Aorta (tissue), 5 donors: ENCODE results near the gene HMCN1. TPM values are rescaled to one million over a fixed set of nuclear protein-coding genes. Genes with fewer than 3 reads are reported as not detected.

Experiments
- ATAC-seq: fragments of 200-7000 bp; cut with Tn5 transposase; one replicate; pipeline ENCODE4 v1.9.1; 2022; ENCODE audit warnings: moderate library complexity; ENCODE audit not compliant: low FRiP score
- DNase-seq, 2 donors: peaks; one replicate each; pipeline ENCODE4 v3.0.0-alpha.2; 2020
- H3K27ac ChIP-seq, 2 donors: one replicate each; pipeline ENCODE4 v1.5.1; 2013; ENCODE audit warnings: low read length in 2 of 2, mild to moderate bottlenecking in 2 of 2, moderate library complexity in 2 of 2, control low read depth in 1 of 2, inconsistent platforms in 1 of 2, low read depth in 1 of 2
- H3K27me3 ChIP-seq, 2 donors: one replicate each; pipeline ENCODE4 v1.6.1; 2013; ENCODE audit warnings: control low read depth in 1 of 2, low read length in 1 of 2, mild to moderate bottlenecking in 1 of 2, moderate library complexity in 1 of 2; ENCODE audit not compliant: insufficient read depth in 2 of 2, control insufficient read depth in 1 of 2
- H3K36me3 ChIP-seq, 2 donors: one replicate each; pipeline ENCODE4 v1.6.1; 2013; ENCODE audit warnings: control low read depth in 1 of 2, low read length in 1 of 2, mild to moderate bottlenecking in 1 of 2; ENCODE audit not compliant: insufficient read depth in 2 of 2, control insufficient read depth in 1 of 2
- H3K4me1 ChIP-seq, 2 donors: one replicate each; pipeline ENCODE4 v1.6.1; 2013; ENCODE audit warnings: low read length in 2 of 2, control low read depth in 1 of 2, mild to moderate bottlenecking in 1 of 2, moderate library complexity in 1 of 2; ENCODE audit not compliant: insufficient read depth in 2 of 2, control insufficient read depth in 1 of 2
- H3K4me3 ChIP-seq, 2 donors: one replicate each; pipeline ENCODE4 v1.5.1; 2013; ENCODE audit warnings: low read length in 2 of 2, control low read depth in 1 of 2, mild to moderate bottlenecking in 1 of 2
- H3K9me3 ChIP-seq: one replicate; pipeline ENCODE4 v1.6.1; 2013; ENCODE audit warnings: mild to moderate bottlenecking, low read length; ENCODE audit not compliant: control insufficient read depth
- WGBS, 2 donors: extraction: QIAGEN DNeasy Blood & Tissue Kit; methylation state at CpG; one replicate each; pipeline ENCODE4 v1.1.7; 2013; 5-methylcytosine and 5-hydroxymethylcytosine counted together
- intact Hi-C, 2 donors: fragments of 100-400 bp; cut with DNase I; formaldehyde crosslinking; loops; one replicate each; pipeline versions ENCODE4 v1.14.2 to v1.15.0; 2022
- polyA plus RNA-seq, 2 donors: library from polyadenylated mRNA; stranded (reverse); fragments of 200-250 nt; gene quantifications; one replicate each; pipeline ENCODE4 v1.2.3, GENCODE V29; 2013
- total RNA-seq, 2 donors: library from RNA; stranded (reverse); fragmentation: NEBNext Ultra II Directional; extraction: Animal tissue kit (Norgen Biotek cat#: 25700); gene quantifications; one replicate each; pipeline ENCODE4 v1.2.1, GENCODE V29; 2021
- donor health status: healthy with polysubstance abuse.
- donor health status: Bipolar disorder and iron deficiency.
- donor health status: DM: no; HTN: no; CAD: no.
- donor health status: DM: no; HTN: no; CAD: no.
- donor health status: DM: yes; HTN: yes; CAD: no.

Gene HMCN1
- total and polyA plus RNA-seq, 4 donors = 11.3 to 93.6 (median 50.0) TPM

- Histone ChIP-seq H3K36me3 (no peaks in the 10 kb centered on the region), H3K4me1 (peaks cover 5 to 17% of the 10 kb centered on the region in 2 donors), H3K27me3 (no peaks in the 10 kb centered on the region), H3K4me3 (no peak overlapping the region), H3K9me3 (no peaks in the 10 kb centered on the region), H3K27ac (no peak overlapping the region)
- DNase-seq (no peak), ATAC-seq (no peak)
- intact Hi-C loops = no loop called here
- WGBS, 2 donors = 69 to 82% methylated on average over 3 of the region's 3 CpGs
These were observed 109.2 kb downstream of the HMCN1 start for GRCh38 chr1:185843297-185843869.

DNA sequence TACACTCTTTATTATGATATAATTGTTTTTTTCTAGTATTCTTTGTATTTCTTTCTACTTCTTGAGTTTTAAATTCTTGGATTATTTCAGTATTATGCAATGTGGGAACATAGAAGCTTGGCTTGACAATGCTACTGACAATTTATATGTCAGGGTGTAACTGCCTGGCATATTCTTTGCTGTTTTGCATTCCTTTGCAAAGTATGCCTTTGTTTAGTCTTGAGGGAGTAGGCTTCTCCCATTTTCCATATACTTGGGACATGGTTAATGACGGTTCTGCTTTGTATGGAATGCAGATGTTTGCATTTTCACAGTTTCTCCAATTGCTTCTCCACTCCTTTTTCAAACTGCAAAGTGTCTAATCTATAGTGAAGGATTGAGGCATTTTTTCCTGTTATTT lies 109.8 kb downstream of the HMCN1 start:
- H3K4me3 ChIP-seq = no peak overlapping the region
- H3K27me3 ChIP-seq = no peaks in the 10 kb centered on the region
- no peaks in the 10 kb centered on the region for H3K9me3 ChIP-seq
- no peaks in the 10 kb centered on the region for H3K36me3 ChIP-seq
- H3K27ac ChIP-seq = no peak overlapping the region
- WGBS, 2 donors = 29 to 31% methylated on average over 1 of the region's 1 CpG
- intact Hi-C loops = no loop called here
- no peak for ATAC-seq
- peaks cover 5 to 17% of the 10 kb centered on the region in 2 donors for H3K4me1 ChIP-seq
- no peak for DNase-seq

GRCh38 chr1:185846672-185847444 lies 112.7 kb downstream of the HMCN1 start:
- no peaks in the 10 kb centered on the region for H3K36me3 ChIP-seq
- no peaks in the 10 kb centered on the region for H3K27me3 ChIP-seq
- WGBS, 2 donors = 28 to 33% methylated on average over 4 of the region's 4 CpGs
- intact Hi-C loops = no loop called here
- DNase-seq (no peak), ATAC-seq (no peak)
- no peak overlapping the region for H3K4me3 ChIP-seq
- peaks cover 5 to 15% of the 10 kb centered on the region in 2 donors for H3K4me1 ChIP-seq
- H3K27ac ChIP-seq = no peak overlapping the region
- H3K9me3 ChIP-seq = no peaks in the 10 kb centered on the region

GRCh38 chr1:185849014-185849413 lies 114.8 kb downstream of the HMCN1 start:
- 93 to 94% methylated on average over 1 of the region's 1 CpG for WGBS, 2 donors
- intact Hi-C loops = no loop called here
- no peaks in the 10 kb centered on the region for H3K9me3 ChIP-seq
- H3K36me3 ChIP-seq = no peaks in the 10 kb centered on the region
- H3K4me3 ChIP-seq = no peak overlapping the region
- peaks cover 0 to 8% of the 10 kb centered on the region in 2 donors for H3K4me1 ChIP-seq
- DNase-seq (no peak), ATAC-seq (no peak)
- no peaks in the 10 kb centered on the region for H3K27me3 ChIP-seq
- no peak overlapping the region for H3K27ac ChIP-seq

DNA sequence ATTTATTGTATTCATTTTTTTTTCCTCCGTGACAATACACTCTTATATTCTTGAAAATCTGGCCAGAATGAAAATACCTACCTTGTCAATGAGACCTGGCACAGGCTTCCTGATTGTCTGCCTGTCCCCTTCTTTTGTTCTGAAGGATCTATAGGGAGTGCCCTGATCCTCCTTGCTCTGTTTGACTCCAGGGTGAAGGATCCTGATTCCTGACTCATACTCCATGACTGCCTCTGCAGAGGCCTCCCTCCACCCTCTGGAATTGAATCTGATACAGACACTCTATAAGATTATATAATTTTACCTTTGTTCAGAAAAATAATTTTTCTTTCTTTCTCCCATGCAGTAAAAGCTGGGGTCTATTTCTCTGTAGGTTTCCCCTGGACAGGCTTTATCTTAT lies 116.2 kb downstream of the HMCN1 start:
- H3K36me3 ChIP-seq = no peaks in the 10 kb centered on the region
- H3K4me3 ChIP-seq = no peak overlapping the region
- peak overlapping the region in 1 of 2 donors; percentile 80 for H3K27ac ChIP-seq
- H3K27me3 ChIP-seq = no peaks in the 10 kb centered on the region
- no peak for DNase-seq
- ATAC-seq = no peak
- intact Hi-C loops = loop anchor here in 1 of 2 donors (5.0 kb wide), 1 partner anchor 38 kb away; no protein-coding TSS in a partner anchor
- H3K4me1 ChIP-seq = peaks cover 4 to 8% of the 10 kb centered on the region in 2 donors
- WGBS, 2 donors = 83 to 89% methylated on average over 1 of the region's 1 CpG
- no peaks in the 10 kb centered on the region for H3K9me3 ChIP-seq

- no peaks in the 10 kb centered on the region for H3K9me3 ChIP-seq
- 74 to 81% methylated on average over 1 of the region's 1 CpG for WGBS, 2 donors
These were observed 119.5 kb downstream of the HMCN1 start for GRCh38 chr1:185853739-185854138.

GRCh38 chr1:185856482-185856881 lies 122.3 kb downstream of the HMCN1 start:
- H3K4me1 ChIP-seq = peaks cover 7 to 10% of the 10 kb centered on the region in 2 donors
- DNase-seq (no peak), ATAC-seq (no peak)
- WGBS, 2 donors = 21 to 23% methylated on average over 3 of the region's 3 CpGs
- intact Hi-C loops = no loop called here
- H3K27me3 ChIP-seq = no peaks in the 10 kb centered on the region
- H3K27ac ChIP-seq = peak overlapping the region in 1 of 2 donors; percentile 57
- no peaks in the 10 kb centered on the region for H3K9me3 ChIP-seq
- H3K4me3 ChIP-seq = peak overlapping the region; percentile 64 to 68
- no peaks in the 10 kb centered on the region for H3K36me3 ChIP-seq

More at GRCh38 chr1:185853739-185854138, 119.5 kb downstream of the HMCN1 start:
- Histone ChIP-seq H3K4me1 (peaks cover 3 to 7% of the 10 kb centered on the region in 2 donors), H3K36me3 (no peaks in the 10 kb centered on the region), H3K27ac (no peak overlapping the region), H3K27me3 (no peaks in the 10 kb centered on the region), H3K4me3 (no peak overlapping the region)
- no peak for ATAC-seq
- intact Hi-C loops = loop anchor here in 1 of 2 donors (5.0 kb wide), 1 partner anchor 41 kb away; no protein-coding TSS in a partner anchor
- no peak for DNase-seq

- 46 to 59% methylated on average over 2 of the region's 2 CpGs for WGBS, 2 donors
- no peak for ATAC-seq
- H3K4me3 ChIP-seq = no peak overlapping the region
These were observed 123.3 kb downstream of the HMCN1 start for GRCh38 chr1:185857442-185857841.

More at GRCh38 chr1:185857442-185857841, 123.3 kb downstream of the HMCN1 start:
- H3K27ac ChIP-seq = no peak overlapping the region
- DNase-seq = no peak
- H3K36me3 ChIP-seq = no peaks in the 10 kb centered on the region
- no peaks in the 10 kb centered on the region for H3K9me3 ChIP-seq
- intact Hi-C loops = no loop called here
- H3K27me3 ChIP-seq = no peaks in the 10 kb centered on the region
- peaks cover 7 to 10% of the 10 kb centered on the region in 2 donors for H3K4me1 ChIP-seq
